Stimulated activated CD8-positive, alpha-beta memory T cell treated with anti-CD3 and anti-CD28 coated beads, Interleukin-7, amount 100 ng/mL, for 24 hours (primary cell): ENCODE results near the gene PDCD2.
"Not testable (repeated sequence)": the region's sequence is repeated elsewhere in the genome, so short reads cannot be mapped to it uniquely, and the experiment has no call there.

ENCODE experiments used
- DNase-seq: peaks from one replicate; pipeline ENCODE4 v3.0.0-alpha.2; 2020; ENCODE audit warnings: low read depth

The PDCD2 gene

GRCh38 chr6:170552765-170553533, 31.5 kb downstream of the PDCD2 start, which contains the start of gene PSMB1:
PSMB1 (minus strand) TSS chr6:170553307; CDS start chr6:170553242, 65 bp downstream.
- DNase-seq: peak; percentile 78

DNA sequence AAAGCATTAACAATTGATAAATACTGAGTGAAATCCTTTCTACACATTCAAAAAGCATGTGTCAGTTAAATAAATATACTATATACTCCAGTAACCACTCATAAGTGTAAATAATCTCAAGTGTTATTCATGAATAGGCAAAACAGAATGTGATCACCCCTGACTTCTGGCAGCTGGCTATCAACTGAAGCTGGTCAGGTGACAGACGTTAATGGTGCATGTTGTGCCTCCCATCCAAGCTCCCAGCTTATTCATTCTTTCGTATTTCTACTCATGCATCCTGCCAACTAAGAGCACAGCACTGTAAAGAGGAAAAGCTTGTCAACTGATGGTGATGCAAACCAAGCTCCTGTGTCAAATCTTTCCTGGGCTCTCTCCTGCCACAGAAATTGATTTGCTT, 39.0 kb downstream of the PDCD2 start:
- DNase-seq: no peak

DNA sequence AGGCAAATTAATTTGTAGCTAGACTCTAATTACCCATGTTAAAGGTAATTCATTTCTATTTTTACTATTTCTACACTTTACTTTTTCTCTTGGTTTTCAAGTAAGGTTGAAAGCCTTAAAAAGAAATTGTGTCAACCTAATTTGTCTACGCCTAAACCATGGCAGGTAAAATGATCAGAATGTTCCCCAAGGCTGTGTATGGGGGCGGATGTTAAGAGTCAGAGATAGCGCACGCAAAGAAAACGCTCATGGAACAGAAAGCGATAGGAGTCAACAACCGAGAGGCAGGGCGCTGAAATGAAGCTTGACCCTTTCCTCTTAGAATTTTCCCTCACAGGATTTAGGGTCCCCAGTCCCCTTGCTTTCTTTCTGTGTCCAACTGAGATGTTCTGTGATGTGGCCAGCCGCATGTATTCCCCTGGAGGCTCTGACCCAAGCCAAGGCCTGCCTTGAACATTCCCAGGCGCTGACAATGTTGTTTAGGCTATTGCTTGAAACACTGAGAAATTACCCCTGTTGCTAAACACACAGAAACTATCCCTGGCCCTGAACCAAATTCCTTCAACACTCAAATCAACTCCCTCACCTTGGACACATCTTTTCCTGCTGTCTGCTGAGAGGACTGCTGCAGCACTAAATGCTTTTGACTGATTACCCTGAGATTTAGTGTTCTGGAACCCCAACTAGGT, 42.3 kb downstream of the PDCD2 start:
- no peak for DNase-seq

GRCh38 chr6:170537329-170537728, 47.1 kb downstream of the PDCD2 start:
- DNase-seq: no peak

DNA sequence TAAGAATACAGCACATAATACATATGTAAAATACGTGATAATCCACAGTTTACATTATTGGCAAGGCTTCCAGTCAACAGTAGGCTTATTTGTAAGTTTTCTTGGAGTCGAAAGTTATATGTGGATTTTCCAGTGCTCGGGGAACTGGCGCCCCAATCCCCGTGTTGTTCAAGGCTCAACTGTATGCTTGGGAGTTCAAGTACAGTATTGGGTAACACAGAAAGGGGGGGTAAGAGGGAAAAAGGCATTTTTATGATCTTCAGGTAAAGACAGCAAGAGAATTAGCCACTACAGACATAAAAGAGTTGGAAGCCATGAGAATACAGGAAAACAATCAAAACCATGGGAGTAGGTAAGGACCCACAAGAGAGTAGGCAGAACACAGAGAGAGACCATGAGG, 47.8 kb downstream of the PDCD2 start:
- DNase-seq: no peak

DNA sequence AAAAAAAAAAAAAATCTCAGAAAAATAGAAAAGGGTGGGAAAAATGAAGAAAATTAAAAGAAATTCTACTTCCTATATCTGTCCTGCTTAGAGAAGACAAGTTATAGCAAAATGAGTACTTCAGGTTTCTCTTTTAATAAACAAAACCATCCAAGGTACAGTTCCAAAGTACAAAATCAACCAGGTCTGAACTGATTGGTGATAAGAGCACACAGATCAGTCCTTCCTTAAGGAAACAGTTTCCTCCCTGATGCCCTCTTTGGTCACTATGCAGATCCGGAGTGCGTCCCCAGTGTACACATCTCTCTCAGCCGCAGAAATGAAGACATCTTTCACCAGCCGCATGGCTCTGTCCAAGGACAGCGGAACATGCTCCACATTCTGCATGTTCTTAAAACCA, 49.4 kb downstream of the PDCD2 start:
- no peak for DNase-seq

DNA sequence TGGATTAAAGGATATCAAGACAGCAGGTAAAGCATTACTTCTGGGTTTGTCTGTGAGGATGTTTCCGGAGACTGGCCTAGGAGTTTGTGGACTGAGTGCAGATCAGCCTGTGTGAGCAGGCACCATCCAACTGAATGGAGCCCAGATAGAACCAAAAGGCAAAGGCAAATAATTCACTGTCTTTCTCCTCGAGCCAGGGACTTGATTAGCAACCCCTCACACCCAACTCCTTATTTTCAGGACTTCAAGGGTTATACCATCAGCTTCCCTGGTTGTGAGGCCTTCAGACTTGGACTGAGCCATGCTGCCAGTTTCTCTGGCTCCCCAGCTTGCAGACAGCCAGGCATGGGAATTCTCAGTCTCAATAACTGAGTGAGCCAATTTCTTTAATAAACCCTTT, 50.6 kb downstream of the PDCD2 start:
- no peak for DNase-seq

DNA sequence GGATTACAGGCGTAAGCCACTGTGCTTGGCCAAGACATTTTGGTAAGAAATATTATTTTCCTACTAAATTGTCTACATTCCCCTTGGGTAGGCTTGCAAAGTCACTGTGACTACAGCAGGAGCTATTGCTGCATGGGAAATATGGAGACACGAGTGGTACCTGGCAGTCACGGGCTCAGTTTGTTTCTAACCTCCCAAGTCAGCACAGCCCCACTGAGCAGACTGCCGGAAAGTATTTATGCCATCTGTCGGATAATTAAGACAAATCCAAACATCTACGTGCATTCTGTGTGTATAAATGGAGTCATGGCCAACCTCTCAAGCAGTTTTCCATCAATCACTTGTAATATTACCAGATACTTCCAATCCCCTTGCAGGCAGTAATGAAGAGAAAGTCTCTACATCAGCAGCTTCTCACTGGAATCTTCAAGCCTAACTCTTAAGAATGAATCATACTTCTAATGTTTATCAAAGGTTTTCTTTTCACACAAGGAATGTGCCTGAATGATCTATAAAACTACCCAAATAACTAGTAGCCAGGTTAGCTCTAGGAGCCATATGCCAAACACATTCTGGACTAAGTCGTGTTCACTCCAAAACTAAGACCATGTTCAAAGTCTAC, 51.5 kb downstream of the PDCD2 start:
- no peak for DNase-seq

DNA sequence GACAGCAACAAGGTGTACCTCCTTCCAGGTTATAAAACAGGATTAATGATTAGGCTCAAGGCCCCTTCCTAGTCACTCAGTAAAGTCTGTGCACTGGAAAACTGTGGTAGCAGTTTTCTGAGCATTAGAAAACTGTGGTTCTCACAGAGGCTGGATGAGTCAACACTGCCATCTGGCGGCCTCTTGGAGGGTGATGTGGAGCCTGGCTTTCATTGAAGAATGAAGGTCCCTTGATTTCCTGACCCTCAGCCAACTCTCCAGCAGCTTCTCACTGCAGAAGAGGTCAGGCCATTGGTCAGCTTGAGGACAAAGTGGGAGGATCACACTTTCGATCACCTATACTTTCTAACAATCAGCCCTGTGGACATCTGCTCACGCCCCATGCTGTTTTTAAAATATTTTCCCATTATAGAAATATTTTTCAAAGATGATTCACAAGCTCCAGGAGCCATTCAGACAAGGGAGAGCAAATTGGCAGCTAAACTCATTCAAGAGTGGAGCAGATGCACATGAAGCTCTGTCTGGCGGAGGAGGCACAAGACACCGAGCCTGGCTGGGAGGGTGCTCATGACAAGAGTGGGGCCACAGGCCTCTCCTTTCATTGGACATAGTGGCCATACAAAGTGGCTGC, 54.5 kb downstream of the PDCD2 start:
- no peak for DNase-seq

DNA sequence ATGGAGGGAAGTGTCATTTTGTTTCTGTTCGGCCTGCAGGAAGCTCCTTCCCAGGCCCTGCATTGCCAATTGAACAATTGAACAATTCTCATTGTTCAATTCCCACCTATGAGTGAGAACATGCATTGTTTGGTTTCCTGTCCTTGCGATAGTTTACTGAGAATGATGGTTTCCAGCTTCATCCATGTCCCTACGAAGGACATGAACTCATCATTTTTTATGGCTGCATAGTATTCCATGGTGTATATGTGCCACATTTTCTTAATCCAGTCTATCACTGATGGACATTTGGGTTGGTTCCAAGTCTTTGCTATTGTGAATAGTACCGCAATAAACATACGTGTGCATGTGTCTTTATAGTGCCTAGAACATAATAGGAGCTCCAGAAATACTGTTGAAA, 56.4 kb downstream of the PDCD2 start:
- DNase-seq: not testable (repeated sequence)

DNA sequence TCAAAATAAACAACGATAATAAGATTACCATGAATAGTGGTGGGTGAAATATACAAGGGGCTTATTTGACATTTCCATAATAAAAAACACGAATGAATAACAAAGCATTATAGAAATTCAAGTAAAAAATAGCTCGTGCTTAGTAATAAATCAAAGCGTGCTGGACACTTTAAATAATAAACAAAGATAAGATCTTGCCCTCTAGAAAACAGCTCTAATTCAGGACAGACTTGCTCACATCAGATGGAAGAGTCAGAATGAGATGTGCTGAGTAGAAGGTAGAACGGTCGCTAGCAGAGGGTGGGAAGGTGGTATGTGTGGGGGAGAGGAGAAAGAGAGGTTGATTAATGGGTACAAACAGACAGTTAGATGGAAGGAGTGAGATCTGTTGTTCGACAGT, 58.6 kb downstream of the PDCD2 start:
- no peak for DNase-seq
